Body of pancreas (tissue), 4 donors: ENCODE measurements around the gene ASCC2.

Experiments used
- POLR2A ChIP-seq, 3 donors: fragments of 450-650 bp; IDR thresholded peaks; one replicate each; pipeline ENCODE4 v1.6.1; 2016; ENCODE audit warnings: antibody characterized with exemption in 3 of 3, mild to moderate bottlenecking in 2 of 3
- TF ChIP-seq, protein P1 (sequence below), 7 experiments: fragments of 450-650 bp in 4 of 7; fragments of 200-600 bp in 3 of 7; sonication (generic) in 3 of 7; IDR thresholded peaks; one replicate each; pipeline ENCODE4 v1.5.1; 2016 to 2019; ENCODE audit warnings: antibody characterized with exemption in 7 of 7

- TF ChIP-seq, protein P1, sequence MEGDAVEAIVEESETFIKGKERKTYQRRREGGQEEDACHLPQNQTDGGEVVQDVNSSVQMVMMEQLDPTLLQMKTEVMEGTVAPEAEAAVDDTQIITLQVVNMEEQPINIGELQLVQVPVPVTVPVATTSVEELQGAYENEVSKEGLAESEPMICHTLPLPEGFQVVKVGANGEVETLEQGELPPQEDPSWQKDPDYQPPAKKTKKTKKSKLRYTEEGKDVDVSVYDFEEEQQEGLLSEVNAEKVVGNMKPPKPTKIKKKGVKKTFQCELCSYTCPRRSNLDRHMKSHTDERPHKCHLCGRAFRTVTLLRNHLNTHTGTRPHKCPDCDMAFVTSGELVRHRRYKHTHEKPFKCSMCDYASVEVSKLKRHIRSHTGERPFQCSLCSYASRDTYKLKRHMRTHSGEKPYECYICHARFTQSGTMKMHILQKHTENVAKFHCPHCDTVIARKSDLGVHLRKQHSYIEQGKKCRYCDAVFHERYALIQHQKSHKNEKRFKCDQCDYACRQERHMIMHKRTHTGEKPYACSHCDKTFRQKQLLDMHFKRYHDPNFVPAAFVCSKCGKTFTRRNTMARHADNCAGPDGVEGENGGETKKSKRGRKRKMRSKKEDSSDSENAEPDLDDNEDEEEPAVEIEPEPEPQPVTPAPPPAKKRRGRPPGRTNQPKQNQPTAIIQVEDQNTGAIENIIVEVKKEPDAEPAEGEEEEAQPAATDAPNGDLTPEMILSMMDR (IDR thresholded peaks at IDR 0.05) = no peak
- TF ChIP-seq POLR2A (IDR thresholded peaks at IDR 0.05) = no peak
Measured at GRCh38 chr22:29867851-29868250, 29.8 kb upstream of the ASCC2 start.
